Astrocyte (in vitro differentiated cells and primary cell): ENCODE data around the gene HS3ST6. TPM values are rescaled to one million over a fixed set of nuclear protein-coding genes. Genes with fewer than 3 reads are reported as not detected.

Experiments
- DNase-seq: peaks from one replicate; pipeline ENCODE4 v3.0.0-alpha.2; 2010; ENCODE audit warnings: low read depth
- FAIRE-seq: peaks from 2 replicates; lab custom pipeline; 2011; peaks lifted over from hg19 to GRCh38; lab: Jason Lieb, UNC
- H2AFZ ChIP-seq: 2 replicates; pipeline ENCODE4 v1.6.0; 2012; ENCODE audit warnings: low read depth, low read length, inconsistent platforms
- H3K27ac ChIP-seq: 2 replicates; pipeline ENCODE4 v1.5.1; 2011; ENCODE audit warnings: low read depth, low read length, inconsistent platforms
- H3K27me3 ChIP-seq: 2 replicates; pipeline ENCODE4 v1.6.0; 2011; ENCODE audit warnings: low read length, inconsistent platforms; ENCODE audit not compliant: insufficient read depth
- H3K36me3 ChIP-seq: 2 replicates; pipeline ENCODE4 v1.5.1; 2011; ENCODE audit warnings: low read length, inconsistent platforms; ENCODE audit not compliant: insufficient read depth
- H3K4me1 ChIP-seq: 2 replicates; pipeline ENCODE4 v1.5.1; 2011; ENCODE audit warnings: low read length, inconsistent platforms; ENCODE audit not compliant: insufficient read depth
- H3K4me2 ChIP-seq: 2 replicates; pipeline ENCODE4 v1.6.0; 2012; ENCODE audit warnings: low read length, inconsistent platforms
- H3K4me3 ChIP-seq: 2 replicates; pipeline ENCODE4 v1.5.1; 2011; ENCODE audit warnings: low read depth, mild to moderate bottlenecking, low read length, inconsistent platforms; ENCODE audit not compliant: insufficient read depth
- H3K79me2 ChIP-seq: 2 replicates; pipeline ENCODE4 v1.6.0; 2012; ENCODE audit warnings: mild to moderate bottlenecking, low read length, inconsistent platforms; ENCODE audit not compliant: insufficient read depth
- H3K9ac ChIP-seq: 2 replicates; pipeline ENCODE4 v1.6.0; 2012; ENCODE audit warnings: mild to moderate bottlenecking, low read length, inconsistent platforms
- H3K9me3 ChIP-seq: 2 replicates; pipeline ENCODE4 v1.5.1; 2012; ENCODE audit warnings: low read depth, mild to moderate bottlenecking, low read length, inconsistent platforms; ENCODE audit not compliant: insufficient read depth
- H4K20me1 ChIP-seq: 2 replicates; pipeline ENCODE4 v1.6.0; 2012; ENCODE audit warnings: low read length, inconsistent platforms; ENCODE audit not compliant: insufficient read depth
- H3K27ac Mint-ChIP-seq: one replicate; pipeline ENCODE4 v1.8.0; 2021; ENCODE audit warnings: mild to moderate bottlenecking, mixed read lengths; ENCODE audit not compliant: unreplicated experiment
- H3K27me3 Mint-ChIP-seq: one replicate; pipeline ENCODE4 v1.8.0; 2021; ENCODE audit warnings: low read depth, mixed read lengths; ENCODE audit not compliant: unreplicated experiment
- H3K36me3 Mint-ChIP-seq: one replicate; pipeline ENCODE4 v1.8.0; 2021; ENCODE audit warnings: low read depth, mixed read lengths; ENCODE audit not compliant: unreplicated experiment
- H3K4me1 Mint-ChIP-seq: one replicate; pipeline ENCODE4 v1.8.0; 2021; ENCODE audit warnings: low read depth, mixed read lengths; ENCODE audit not compliant: unreplicated experiment
- H3K4me3 Mint-ChIP-seq: one replicate; pipeline ENCODE4 v1.8.0; 2021; ENCODE audit warnings: mild to moderate bottlenecking, moderate library complexity, mixed read lengths; ENCODE audit not compliant: unreplicated experiment
- H3K9me3 Mint-ChIP-seq: one replicate; pipeline ENCODE4 v1.8.0; 2021; ENCODE audit warnings: mild to moderate bottlenecking, mixed read lengths; ENCODE audit not compliant: unreplicated experiment
- EZH2 ChIP-seq: IDR thresholded peaks from 2 replicates; pipeline ENCODE4 v1.6.1; 2012; ENCODE audit warnings: mild to moderate bottlenecking, low read length, inconsistent platforms; ENCODE audit not compliant: insufficient read depth
- total RNA-seq: library from RNA; stranded (reverse); gene quantifications from 2 replicates; pipeline ENCODE4 v1.2.1, GENCODE V29; 2021
- TF ChIP-seq, protein P1 (sequence below): IDR thresholded peaks from 2 replicates; pipeline ENCODE4 v1.5.1; 2011; ENCODE audit warnings: low read depth, mild to moderate bottlenecking, inconsistent platforms, low read length, moderate library complexity; ENCODE audit not compliant: insufficient read depth

HS3ST6 gene
- total RNA-seq, 1 donor from 2014 or later: not detected

- Histone ChIP-seq H3K9me3 (no peaks in the 10 kb centered on the region), H2AFZ (no peak overlapping the region), H3K4me1 (no peaks in the 10 kb centered on the region), H3K36me3 (no peaks in the 10 kb centered on the region), H3K4me3 (no peak overlapping the region), H3K4me2 (no peak overlapping the region), H4K20me1 (no peaks in the 10 kb centered on the region), H3K27me3 (peaks cover 67% of the 10 kb centered on the region), H3K79me2 (no peaks in the 10 kb centered on the region), H3K27ac (no peak overlapping the region), H3K9ac (no peak overlapping the region)
- Mint-ChIP-seq H3K4me3 (no peak overlapping the region), H3K27ac (no peak overlapping the region), H3K27me3 (peaks cover 61% of the 10 kb centered on the region), H3K9me3 (no peaks in the 10 kb centered on the region), H3K36me3 (no peaks in the 10 kb centered on the region), H3K4me1 (peaks cover 2% of the 10 kb centered on the region)
- DNase-seq: no peak
- FAIRE-seq: no peak
- no peak for TF ChIP-seq EZH2
- TF ChIP-seq, protein P1, sequence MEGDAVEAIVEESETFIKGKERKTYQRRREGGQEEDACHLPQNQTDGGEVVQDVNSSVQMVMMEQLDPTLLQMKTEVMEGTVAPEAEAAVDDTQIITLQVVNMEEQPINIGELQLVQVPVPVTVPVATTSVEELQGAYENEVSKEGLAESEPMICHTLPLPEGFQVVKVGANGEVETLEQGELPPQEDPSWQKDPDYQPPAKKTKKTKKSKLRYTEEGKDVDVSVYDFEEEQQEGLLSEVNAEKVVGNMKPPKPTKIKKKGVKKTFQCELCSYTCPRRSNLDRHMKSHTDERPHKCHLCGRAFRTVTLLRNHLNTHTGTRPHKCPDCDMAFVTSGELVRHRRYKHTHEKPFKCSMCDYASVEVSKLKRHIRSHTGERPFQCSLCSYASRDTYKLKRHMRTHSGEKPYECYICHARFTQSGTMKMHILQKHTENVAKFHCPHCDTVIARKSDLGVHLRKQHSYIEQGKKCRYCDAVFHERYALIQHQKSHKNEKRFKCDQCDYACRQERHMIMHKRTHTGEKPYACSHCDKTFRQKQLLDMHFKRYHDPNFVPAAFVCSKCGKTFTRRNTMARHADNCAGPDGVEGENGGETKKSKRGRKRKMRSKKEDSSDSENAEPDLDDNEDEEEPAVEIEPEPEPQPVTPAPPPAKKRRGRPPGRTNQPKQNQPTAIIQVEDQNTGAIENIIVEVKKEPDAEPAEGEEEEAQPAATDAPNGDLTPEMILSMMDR: no peak
Observed at GRCh38 chr16:1919327-1919998, 1.2 kb upstream of the HS3ST6 start.

- no peak overlapping the region for H2AFZ ChIP-seq
- FAIRE-seq (no peak), DNase-seq (no peak)
- no peak overlapping the region for H3K4me3 Mint-ChIP-seq
- H3K79me2 ChIP-seq: no peaks in the 10 kb centered on the region
- no peak overlapping the region for H3K27ac Mint-ChIP-seq
- H3K9me3 ChIP-seq: no peaks in the 10 kb centered on the region
- H3K9ac ChIP-seq: no peak overlapping the region
- no peaks in the 10 kb centered on the region for H4K20me1 ChIP-seq
- H3K27me3 ChIP-seq: peaks cover 64% of the 10 kb centered on the region
- H3K9me3 Mint-ChIP-seq: no peaks in the 10 kb centered on the region
- H3K27ac ChIP-seq: no peak overlapping the region
- peaks cover 2% of the 10 kb centered on the region for H3K4me1 Mint-ChIP-seq
- H3K4me2 ChIP-seq: no peak overlapping the region
- no peak overlapping the region for H3K4me3 ChIP-seq
- peaks cover 59% of the 10 kb centered on the region for H3K27me3 Mint-ChIP-seq
- no peaks in the 10 kb centered on the region for H3K4me1 ChIP-seq
- H3K36me3 ChIP-seq: no peaks in the 10 kb centered on the region
- peak; percentile 94 for TF ChIP-seq EZH2
- TF ChIP-seq, protein P1: no peak
- H3K36me3 Mint-ChIP-seq: no peaks in the 10 kb centered on the region
Observed at GRCh38 chr16:1917665-1918350, 407 bp downstream of the HS3ST6 start.
